Activated CD8-positive, alpha-beta memory T cell treated with anti-CD3 and anti-CD28 coated beads for 24 hours (primary cell): Measurements from ENCODE around the gene MED12L.
A peak's percentile ranks its signal among the peaks of the same experiment; 100 is the strongest.
"Not testable (repeated sequence)": the region's sequence is repeated elsewhere in the genome, so short reads cannot be mapped to it uniquely, and the experiment has no call there.

Experiments
- DNase-seq: peaks from one replicate; pipeline ENCODE4 v3.0.0-alpha.2; 2020

Gene MED12L

GRCh38 chr3:151085227-151085888 is at the start of gene MED12L:
Gene MED12L (plus strand): TSS chr3:151085664. CDS start chr3:151086927, 1,263 bp downstream.
- peak; percentile 84 for DNase-seq

GRCh38 chr3:151037746-151038477 is 47.6 kb upstream of the MED12L start:
- no peak for DNase-seq

DNA sequence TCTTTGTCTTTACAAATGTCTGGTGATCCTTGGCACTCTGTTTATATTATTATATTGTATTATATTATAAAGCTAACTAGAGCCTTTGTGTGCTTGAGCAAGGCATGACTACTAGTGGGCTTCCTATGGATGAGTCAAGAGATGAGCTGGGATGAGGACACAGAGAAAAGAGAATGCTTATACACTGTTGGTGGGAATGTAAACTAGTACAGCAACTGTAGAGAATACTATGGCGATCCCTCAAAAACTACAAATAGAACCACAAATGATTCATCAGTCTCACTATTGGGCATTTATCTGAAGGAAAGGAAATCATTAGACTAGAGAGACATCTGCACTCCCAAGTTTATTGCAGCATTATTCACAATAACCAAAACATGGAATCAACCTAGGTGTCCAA is 40.8 kb upstream of the MED12L start:
- DNase-seq: no peak

DNA sequence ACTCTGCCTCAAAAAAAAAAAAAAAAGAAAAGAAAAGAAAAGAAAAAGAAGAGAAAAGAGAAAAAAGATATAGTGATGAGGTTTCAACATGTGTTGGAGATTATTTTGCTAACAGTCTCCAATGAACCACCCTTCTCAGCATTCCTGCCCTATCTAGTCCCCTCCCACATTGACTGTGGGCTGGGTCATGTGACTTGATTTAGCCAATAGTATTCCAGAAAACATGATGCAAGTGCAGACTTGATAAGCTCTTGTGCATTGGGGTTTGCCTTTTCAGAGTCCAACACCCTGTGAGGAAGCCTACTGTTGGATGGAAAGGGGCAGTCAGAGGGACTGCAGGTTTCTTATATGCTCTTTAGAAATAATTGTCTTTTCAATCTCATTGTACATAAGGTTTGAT is 37.8 kb upstream of the MED12L start:
- no peak for DNase-seq

DNA sequence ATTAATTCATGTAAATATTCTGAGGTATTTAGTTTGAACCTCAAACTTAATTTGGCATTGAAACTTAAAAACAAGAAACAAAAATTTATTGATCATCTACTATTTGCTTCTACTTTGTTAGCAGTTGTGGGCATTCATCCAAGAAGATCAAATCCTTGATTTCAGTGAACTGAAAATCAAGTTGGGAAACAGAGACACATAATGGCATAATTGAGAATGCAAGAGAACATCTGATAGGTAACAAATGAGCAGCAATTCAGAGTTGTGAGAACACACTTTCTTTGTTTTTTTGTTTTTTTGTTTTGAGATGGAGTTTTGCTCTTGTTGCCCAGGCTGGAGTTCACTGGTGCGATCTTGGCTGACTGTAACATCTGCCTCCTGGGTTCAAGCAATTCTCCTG is 33.9 kb upstream of the MED12L start:
- DNase-seq: no peak

GRCh38 chr3:151052346-151052745 is 33.1 kb upstream of the MED12L start:
- DNase-seq: no peak

- no peak for DNase-seq
These were observed 32.7 kb upstream of the MED12L start for GRCh38 chr3:151052756-151053155.

DNA sequence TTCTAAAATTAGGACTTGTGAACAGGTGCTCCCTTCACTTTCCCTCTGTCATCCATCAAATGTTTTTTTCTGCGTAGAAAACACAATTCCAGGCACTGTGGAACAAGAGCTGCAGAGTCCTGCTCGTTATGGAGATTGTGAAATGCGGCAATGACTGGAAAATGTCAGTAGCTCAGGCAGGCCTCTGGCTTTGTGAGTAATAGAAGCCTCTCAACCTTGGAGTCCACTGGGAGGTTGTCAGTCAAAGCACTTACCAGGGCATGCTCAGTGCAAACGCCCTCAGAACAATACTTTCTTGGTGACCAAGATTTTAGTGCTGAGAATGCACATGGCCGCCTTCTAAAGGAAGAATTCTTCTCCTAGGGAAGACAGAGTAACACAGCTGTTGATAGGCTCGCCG is 26.7 kb upstream of the MED12L start:
- DNase-seq: no peak

- no peak for DNase-seq
These were observed 22.9 kb upstream of the MED12L start for GRCh38 chr3:151062611-151063010.

DNA sequence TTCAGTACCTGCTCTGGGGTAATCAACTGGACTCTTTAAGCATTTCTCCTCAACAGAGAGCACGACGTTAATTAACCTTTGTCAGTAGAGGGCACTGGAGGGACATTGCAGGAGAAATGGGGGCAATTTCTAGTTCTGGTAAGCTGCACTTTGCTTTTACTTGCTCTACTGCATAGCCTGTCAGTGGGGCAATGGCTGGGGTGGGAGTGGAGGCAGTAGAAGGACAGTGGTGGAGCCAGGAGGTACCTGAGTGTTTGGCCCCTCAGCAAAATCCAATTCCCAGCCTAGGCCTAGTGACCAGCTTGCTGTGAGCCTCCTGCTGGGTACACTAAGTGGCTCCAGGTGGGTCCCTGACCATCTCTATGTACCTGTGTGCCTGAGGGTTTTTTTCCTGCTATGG is 18.3 kb upstream of the MED12L start:
- DNase-seq: no peak

GRCh38 chr3:151072842-151073241 is 12.6 kb upstream of the MED12L start:
- DNase-seq: not testable (repeated sequence)

DNA sequence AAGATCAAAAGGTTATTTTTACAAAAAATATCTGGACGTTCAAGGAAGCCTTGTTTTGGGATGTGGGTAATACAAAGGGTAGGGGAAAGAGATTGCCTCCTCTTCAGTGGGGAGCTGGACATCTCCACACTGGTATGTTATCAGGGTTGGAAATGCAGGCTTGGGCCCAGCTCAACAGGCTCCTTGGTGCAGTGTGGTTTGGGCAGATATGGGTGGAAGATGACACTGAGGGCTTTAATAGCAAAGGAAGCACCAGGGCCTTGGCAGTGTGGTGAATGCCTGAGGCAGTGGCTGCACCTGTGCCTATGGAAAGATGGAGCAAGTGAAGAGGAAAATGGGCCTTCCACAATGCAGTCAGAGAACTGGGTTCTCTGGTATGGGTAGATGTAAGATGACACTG is 11.2 kb upstream of the MED12L start:
- no peak for DNase-seq

DNA sequence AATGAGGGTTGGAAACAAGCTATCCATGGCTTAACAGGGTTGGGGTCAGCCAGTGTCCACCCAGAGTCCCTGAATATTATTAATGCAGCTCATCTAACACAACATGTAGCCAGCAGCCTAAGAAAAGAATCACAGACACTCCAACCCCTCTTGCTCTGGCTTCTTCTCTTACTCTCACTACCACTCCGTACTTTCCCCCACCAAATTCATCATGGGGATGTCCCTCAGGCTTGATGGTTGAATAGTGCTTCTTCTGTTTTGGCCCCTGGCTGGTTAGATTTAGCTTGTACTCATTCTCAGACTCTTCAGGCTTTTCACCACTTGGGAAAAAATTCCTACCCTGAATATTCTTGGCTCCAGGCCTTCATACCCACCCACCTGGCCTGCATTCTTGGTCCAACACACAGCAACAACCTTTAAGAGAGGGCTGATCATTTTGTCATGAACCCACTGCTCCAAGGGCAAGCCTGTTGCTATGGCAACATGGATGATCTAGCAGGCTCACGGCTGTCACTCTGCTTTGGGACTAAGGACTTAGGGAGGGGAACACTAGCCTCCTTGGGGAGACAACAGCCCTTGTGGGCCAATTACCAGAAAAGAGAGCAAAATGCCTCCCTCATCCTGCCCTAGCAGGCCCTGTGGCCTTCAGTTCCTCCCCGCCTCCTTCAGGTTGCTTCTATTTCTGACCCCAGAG is 9.4 kb upstream of the MED12L start:
- DNase-seq: no peak

GRCh38 chr3:151076626-151077025 is 8.8 kb upstream of the MED12L start:
- DNase-seq: no peak

DNA sequence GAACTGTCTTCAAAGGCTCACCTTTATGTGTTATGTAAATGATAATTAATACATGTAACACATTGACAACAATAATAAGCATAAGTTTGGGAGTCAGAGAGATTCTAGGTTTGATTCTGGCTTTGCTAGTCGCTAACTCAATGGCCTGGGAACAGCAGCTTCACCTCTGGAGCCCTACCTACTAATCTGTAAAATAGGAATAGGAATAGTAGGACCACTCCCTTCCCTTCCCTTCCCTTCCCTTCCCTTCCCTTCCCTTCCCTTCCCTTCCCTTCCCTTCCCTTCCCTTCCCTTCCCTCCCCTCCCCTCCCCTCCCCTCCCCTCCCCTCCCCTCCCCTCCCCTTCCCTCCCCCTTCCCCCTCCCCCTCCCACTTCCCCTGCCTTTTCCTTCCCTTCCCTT is 4.4 kb upstream of the MED12L start:
- DNase-seq: not testable (repeated sequence)

- DNase-seq: no peak
These were observed 2.3 kb upstream of the MED12L start for GRCh38 chr3:151082880-151083838.

DNA sequence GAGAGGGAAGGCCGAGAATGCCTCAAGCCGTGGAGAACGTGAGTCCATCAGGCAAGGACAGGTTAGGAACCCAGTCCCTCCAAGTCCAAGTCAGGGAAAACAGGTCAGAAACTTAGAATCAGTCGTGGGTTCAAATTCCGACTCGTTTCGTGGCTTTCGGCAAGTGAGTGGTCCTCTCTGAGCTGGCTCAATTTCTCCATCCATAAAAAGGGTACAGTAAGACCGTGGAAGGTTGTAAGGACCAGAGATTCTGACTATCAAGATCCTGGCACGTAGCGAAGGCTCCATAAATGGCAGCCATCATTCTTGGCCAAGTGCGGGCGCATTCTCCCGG is 604 bp upstream of the MED12L start:
- no peak for DNase-seq

- DNase-seq: peak; percentile 74
These were observed 522 bp downstream of the MED12L start for GRCh38 chr3:151085889-151086483.

- DNase-seq: peak; percentile 84
These were observed 1.3 kb downstream of the MED12L start for GRCh38 chr3:151086484-151087456.

GRCh38 chr3:151087648-151088047 is 2.2 kb downstream of the MED12L start:
- no peak for DNase-seq

DNA sequence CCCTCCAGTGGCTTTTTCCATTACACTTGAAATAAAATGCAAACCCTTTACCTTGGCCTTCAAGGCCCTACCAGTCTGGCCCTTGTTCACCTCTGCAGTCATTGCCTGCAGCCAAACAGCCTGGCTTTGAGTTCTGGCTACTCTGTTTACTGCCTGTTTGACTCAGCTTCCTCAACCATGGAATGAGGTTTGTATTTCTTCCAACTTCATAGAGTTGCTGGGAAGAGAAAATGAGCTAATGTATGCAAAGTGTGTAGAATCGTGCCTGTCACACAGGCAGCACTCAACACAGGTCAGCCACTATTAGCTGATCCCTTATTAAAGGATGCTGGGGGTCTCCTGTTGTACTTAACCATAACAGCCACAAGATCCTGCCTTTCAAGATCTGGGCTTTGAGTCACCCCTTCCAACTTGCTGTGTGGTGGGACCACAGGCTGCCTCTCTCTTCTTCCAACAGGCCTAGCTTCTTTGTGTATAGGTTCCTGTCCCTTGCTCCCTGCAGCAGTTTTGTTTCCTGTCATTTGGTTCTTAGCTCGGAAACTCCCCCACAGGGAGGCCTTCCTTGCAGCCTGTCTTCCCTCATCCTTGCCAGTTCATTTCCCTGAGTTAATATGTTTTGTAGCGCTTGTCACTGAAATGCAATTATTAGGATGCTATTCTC is 6.4 kb downstream of the MED12L start:
- DNase-seq: no peak
